ENCODE measurements around the gene SMIM15. TPM values are rescaled to one million over a fixed set of nuclear protein-coding genes. Genes with fewer than 3 reads are reported as not detected.

Gene SMIM15
- polyA plus RNA-seq, 1 experiment: 30.4 TPM

DNA sequence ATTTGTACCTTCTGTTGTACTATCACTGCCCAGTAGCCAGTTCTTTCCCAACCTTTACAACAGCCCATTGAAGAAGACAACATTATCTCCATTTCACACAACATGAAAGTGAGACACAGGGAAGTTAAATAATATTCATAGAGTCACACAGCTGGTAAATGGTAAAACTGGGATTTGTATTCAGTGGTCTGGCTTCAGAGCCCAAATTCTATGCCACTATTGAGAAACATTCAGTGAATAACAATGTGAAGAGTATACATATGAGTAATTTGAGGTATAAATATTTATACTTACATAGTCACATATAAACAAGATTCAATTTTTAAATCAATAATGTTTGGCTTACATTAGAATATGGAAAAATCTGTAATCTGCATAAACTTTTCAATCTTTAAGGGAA lies 13.8 kb downstream of the SMIM15 start:
- no peak overlapping the region for H3K4me3 ChIP-seq (ENCODE audit: low read depth, low read length)
- no peaks in the 10 kb centered on the region for H3K36me3 ChIP-seq (ENCODE audit: control insufficient read depth, insufficient read depth, low read length)
- TF ChIP-seq, protein P1, sequence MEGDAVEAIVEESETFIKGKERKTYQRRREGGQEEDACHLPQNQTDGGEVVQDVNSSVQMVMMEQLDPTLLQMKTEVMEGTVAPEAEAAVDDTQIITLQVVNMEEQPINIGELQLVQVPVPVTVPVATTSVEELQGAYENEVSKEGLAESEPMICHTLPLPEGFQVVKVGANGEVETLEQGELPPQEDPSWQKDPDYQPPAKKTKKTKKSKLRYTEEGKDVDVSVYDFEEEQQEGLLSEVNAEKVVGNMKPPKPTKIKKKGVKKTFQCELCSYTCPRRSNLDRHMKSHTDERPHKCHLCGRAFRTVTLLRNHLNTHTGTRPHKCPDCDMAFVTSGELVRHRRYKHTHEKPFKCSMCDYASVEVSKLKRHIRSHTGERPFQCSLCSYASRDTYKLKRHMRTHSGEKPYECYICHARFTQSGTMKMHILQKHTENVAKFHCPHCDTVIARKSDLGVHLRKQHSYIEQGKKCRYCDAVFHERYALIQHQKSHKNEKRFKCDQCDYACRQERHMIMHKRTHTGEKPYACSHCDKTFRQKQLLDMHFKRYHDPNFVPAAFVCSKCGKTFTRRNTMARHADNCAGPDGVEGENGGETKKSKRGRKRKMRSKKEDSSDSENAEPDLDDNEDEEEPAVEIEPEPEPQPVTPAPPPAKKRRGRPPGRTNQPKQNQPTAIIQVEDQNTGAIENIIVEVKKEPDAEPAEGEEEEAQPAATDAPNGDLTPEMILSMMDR (IDR thresholded peaks at IDR 0.05; ENCODE audit: insufficient read depth, low read depth, low read length): no peak
- CTCF ChIA-PET: interaction anchor here (1.4 kb wide), 1 partner anchor 9 kb away, joined by 5 read pairs; no protein-coding TSS in a partner anchor
- H3K27me3 ChIP-seq (ENCODE audit: control insufficient read depth, insufficient read depth, low read length): no peaks in the 10 kb centered on the region
- POLR2A ChIA-PET: no interaction called here
- no peak for DNase-seq (ENCODE audit: low read depth)

DNA sequence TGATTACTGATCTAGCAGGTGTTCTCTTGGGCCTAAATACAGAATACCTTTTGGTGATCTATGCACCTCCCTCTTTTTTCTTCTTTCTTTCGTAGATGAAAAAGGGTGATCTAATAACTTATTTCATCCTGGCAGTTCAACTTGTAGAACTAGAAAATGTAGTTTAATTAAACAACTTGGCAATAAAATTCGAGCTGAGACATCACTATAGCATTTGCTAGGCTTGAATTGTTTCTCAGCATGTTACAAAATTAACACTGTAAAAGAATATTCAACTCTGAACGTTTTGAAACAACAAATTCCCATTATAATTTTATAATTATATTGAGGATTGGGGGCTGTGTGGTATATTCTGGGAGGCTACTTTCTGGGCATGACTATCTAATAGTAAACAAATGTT lies 19.5 kb downstream of the SMIM15 start:
- POLR2A ChIA-PET: no interaction called here
- TF ChIP-seq, protein P1 (IDR thresholded peaks at IDR 0.05; ENCODE audit: insufficient read depth, low read depth, low read length): no peak
- CTCF ChIA-PET: interaction anchor here (0.7 to 0.9 kb wide), 2 partner anchors 8 to 32 kb away, joined by 3 read pairs; no protein-coding TSS in a partner anchor
- DNase-seq (ENCODE audit: low read depth): no peak
- H3K27me3 ChIP-seq (ENCODE audit: control insufficient read depth, insufficient read depth, low read length): no peaks in the 10 kb centered on the region
- no peak overlapping the region for H3K4me3 ChIP-seq (ENCODE audit: low read depth, low read length)
- H3K36me3 ChIP-seq (ENCODE audit: control insufficient read depth, insufficient read depth, low read length): no peaks in the 10 kb centered on the region

DNA sequence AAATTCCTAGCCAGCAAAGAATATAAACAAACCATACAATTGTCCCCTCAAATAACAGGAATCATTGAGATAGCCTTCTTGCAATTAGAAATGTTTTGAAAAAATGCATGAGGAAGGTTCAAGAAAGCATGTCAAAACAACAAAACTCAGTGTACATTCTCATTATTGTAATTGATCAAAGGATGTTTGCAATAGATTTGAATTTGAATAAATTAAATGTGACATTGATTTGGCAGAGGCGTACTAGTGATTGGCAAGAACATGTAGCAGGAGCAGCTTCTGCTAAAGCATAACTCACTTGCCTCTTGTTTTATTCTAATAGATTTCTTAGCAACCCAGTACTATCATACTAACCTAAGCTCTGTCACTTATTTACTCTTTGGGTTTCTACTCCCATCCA lies 19.9 kb downstream of the SMIM15 start:
- ChIA-PET CTCF (interaction anchor here (0.7 kb wide), 1 partner anchor 9 kb away, joined by 3 read pairs; no protein-coding TSS in a partner anchor), POLR2A (no interaction called here)
- TF ChIP-seq, protein P1 (IDR thresholded peaks at IDR 0.05; ENCODE audit: insufficient read depth, low read depth, low read length): no peak

DNA sequence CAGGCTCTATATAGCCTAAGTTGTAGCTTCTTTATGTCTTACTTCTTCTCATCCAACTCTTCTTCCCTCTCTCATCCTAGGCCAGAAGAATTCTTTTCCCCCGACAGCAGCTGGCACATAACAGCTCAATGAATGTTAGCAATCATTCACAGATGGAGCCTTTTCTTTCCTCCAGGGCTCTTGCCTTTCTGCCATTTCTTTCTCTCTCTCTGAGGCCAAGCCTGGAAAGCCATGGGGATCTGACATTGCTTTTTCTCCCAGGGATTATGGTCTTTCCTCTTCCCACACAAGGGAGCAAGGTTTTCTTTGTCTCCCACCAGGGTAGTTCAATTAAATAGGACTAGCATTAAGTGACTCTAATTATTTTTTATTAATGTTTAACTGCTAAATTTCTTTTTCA lies 20.5 kb downstream of the SMIM15 start:
- H3K36me3 ChIP-seq (ENCODE audit: control insufficient read depth, insufficient read depth, low read length): no peaks in the 10 kb centered on the region
- DNase-seq (ENCODE audit: low read depth): no peak
- TF ChIP-seq, protein P1 (IDR thresholded peaks at IDR 0.05; ENCODE audit: insufficient read depth, low read depth, low read length): no peak
- ChIA-PET POLR2A (no interaction called here), CTCF (no interaction called here)
- no peak overlapping the region for H3K4me3 ChIP-seq (ENCODE audit: low read depth, low read length)
- H3K27me3 ChIP-seq (ENCODE audit: control insufficient read depth, insufficient read depth, low read length): no peaks in the 10 kb centered on the region

More for the DNA sequence above, 19.9 kb downstream of the SMIM15 start:
- H3K36me3 ChIP-seq (ENCODE audit: control insufficient read depth, insufficient read depth, low read length): no peaks in the 10 kb centered on the region
- DNase-seq (ENCODE audit: low read depth): no peak
- no peak overlapping the region for H3K4me3 ChIP-seq (ENCODE audit: low read depth, low read length)
- H3K27me3 ChIP-seq (ENCODE audit: control insufficient read depth, insufficient read depth, low read length): no peaks in the 10 kb centered on the region

DNA sequence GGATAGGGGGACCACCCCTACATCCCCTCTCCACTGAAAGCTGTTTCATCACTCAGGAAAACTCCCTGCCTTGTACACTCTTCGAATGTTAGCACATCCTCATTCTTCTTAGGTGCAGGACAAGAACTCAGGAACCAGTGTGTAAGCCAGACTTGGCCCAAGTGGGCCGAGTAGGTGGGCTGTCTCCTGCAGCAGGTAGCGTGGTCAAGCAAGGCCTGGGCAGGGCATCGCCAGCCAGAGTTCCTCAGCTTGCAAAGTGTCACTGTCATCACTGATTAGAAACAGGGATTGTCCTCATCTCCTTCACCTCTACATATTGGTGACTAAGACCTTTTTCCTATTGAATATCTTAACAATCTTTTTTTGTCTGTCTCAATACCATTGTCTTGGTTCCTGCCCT lies 22.3 kb downstream of the SMIM15 start:
- TF ChIP-seq, protein P1 (IDR thresholded peaks at IDR 0.05; ENCODE audit: insufficient read depth, low read depth, low read length): no peak
- Histone ChIP-seq H3K36me3 (ENCODE audit: control insufficient read depth, insufficient read depth, low read length) (no peaks in the 10 kb centered on the region), H3K27me3 (ENCODE audit: control insufficient read depth, insufficient read depth, low read length) (no peaks in the 10 kb centered on the region), H3K4me3 (ENCODE audit: low read depth, low read length) (no peak overlapping the region)
- no peak for DNase-seq (ENCODE audit: low read depth)
- ChIA-PET CTCF (interaction anchor here (1.2 to 1.7 kb wide), 2 partner anchors 8 to 17 kb away, joined by 3 to 5 read pairs; no protein-coding TSS in a partner anchor), POLR2A (no interaction called here)
